HEK293T (cell line): Measurements from ENCODE around the gene POLR3G.

Experiments
- ARNT ChIP-seq: fragments of 450-650 bp; IDR thresholded peaks from 2 replicates; pipeline ENCODE4 v1.6.1; 2017; ENCODE audit warnings: mild to moderate bottlenecking
- BHLHE40 ChIP-seq: fragments of 450-650 bp; IDR thresholded peaks from 2 replicates; pipeline ENCODE4 v1.6.1; 2016; ENCODE audit warnings: mild to moderate bottlenecking, moderate library complexity, borderline replicate concordance
- CTBP1 ChIP-seq: fragments of 450-650 bp; IDR thresholded peaks from 2 replicates; pipeline ENCODE4 v1.6.1; 2016; ENCODE audit warnings: borderline replicate concordance
- ELF4 ChIP-seq: fragments of 450-650 bp; IDR thresholded peaks from 2 replicates; pipeline ENCODE4 v1.6.1; 2017; ENCODE audit warnings: antibody characterized with exemption
- FOXA1 ChIP-seq: fragments of 450-650 bp; IDR thresholded peaks from 2 replicates; pipeline ENCODE4 v1.6.1; 2016; ENCODE audit warnings: mild to moderate bottlenecking
- FOXK2 ChIP-seq: fragments of 450-650 bp; IDR thresholded peaks from 2 replicates; pipeline ENCODE4 v1.6.1; 2016; ENCODE audit warnings: mild to moderate bottlenecking
- FOXM1 ChIP-seq: fragments of 450-650 bp; IDR thresholded peaks from 2 replicates; pipeline ENCODE4 v1.6.1; 2017; ENCODE audit warnings: mild to moderate bottlenecking, borderline replicate concordance
- NFRKB ChIP-seq: fragments of 450-650 bp; IDR thresholded peaks from 2 replicates; pipeline ENCODE4 v1.6.1; 2016; ENCODE audit warnings: mild to moderate bottlenecking, moderate library complexity
- SP1 ChIP-seq: fragments of 450-650 bp; IDR thresholded peaks from 2 replicates; pipeline ENCODE4 v1.6.1; 2017
- SUZ12 ChIP-seq: fragments of 450-650 bp; IDR thresholded peaks from 2 replicates; pipeline ENCODE4 v1.6.1; 2016; ENCODE audit warnings: mild to moderate bottlenecking
- TARDBP ChIP-seq: fragments of 450-650 bp; IDR thresholded peaks from 2 replicates; pipeline ENCODE4 v1.6.1; 2016

DNA sequence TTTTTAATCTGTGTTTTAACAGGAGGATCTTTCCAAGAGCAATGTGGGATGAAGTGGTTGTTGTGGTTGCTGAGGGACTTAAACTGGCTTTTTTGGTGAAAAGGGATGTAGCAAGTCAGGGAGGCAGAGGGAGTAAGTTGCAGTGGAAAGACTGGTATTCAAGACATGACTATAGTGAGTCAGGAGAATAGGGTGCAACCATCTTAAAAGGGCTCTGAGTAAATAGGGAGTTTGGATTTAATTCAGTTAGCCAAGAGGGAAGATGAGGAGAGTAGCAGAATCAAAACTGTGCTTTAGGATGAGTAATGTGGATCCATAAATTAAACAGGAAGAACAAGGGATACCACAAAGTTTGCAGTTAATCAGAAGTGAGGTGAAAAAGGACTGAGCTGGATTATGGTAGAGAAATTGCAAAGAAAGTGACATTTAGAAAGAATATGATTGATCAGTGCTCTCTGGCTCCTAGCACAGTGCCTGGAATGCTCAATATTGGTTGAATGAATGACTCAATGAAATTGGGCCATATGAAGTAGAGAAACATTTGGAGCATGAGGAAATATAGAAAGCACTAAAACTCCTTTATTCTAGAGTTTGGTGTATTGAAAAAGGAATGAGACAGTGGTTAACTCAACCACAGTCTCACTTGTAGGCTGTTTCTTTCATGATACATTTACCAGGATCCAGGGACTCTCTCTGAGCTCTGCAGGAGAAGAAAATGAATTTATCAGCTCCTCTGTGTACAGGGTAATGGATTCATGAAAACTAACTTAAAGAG is 5.1 kb downstream of the POLR3G start:
- no peak for TF ChIP-seq SP1
- no peak for TF ChIP-seq NFRKB
- TF ChIP-seq ARNT, result no peak
- TF ChIP-seq FOXM1, result no peak
- TF ChIP-seq BHLHE40, result no peak
- no peak for TF ChIP-seq FOXK2
- no peak for TF ChIP-seq SUZ12
- no peak for TF ChIP-seq TARDBP
- no peak for TF ChIP-seq ELF4
- TF ChIP-seq CTBP1, result no peak
- no peak for TF ChIP-seq FOXA1
